SU-DHL-6 (cell line): ENCODE data around the gene NADK.

ENCODE experiments used
- H2AFZ ChIP-seq: fragments of 200-600 bp; sonication (generic); 2 replicates; pipeline ENCODE4 v1.6.1; 2014; ENCODE audit warnings: low read depth, mild to moderate bottlenecking, moderate library complexity, mixed read lengths, antibody characterized with exemption, low read length; ENCODE audit not compliant: severe bottlenecking
- H3F3A ChIP-seq: fragments of 200-600 bp; shearing (Covaris generic); 2 replicates; pipeline ENCODE4 v1.6.0; 2016; ENCODE audit warnings: antibody characterized with exemption, mild to moderate bottlenecking; ENCODE audit not compliant: insufficient read depth
- H3K27ac ChIP-seq: fragments of 200-600 bp; sonication (generic); 2 replicates; pipeline ENCODE4 v1.5.1; 2016; ENCODE audit warnings: low read depth, mild to moderate bottlenecking, low read length, moderate library complexity, mixed read lengths
- H3K27me3 ChIP-seq: fragments of 200-600 bp; sonication (generic), shearing (Covaris generic); 2 replicates; pipeline ENCODE4 v1.6.0; 2014; ENCODE audit warnings: mild to moderate bottlenecking, low read length
- H3K36me3 ChIP-seq: fragments of 200-600 bp; sonication (generic); 2 replicates; pipeline ENCODE4 v1.6.1; 2014; ENCODE audit warnings: mild to moderate bottlenecking, low read length, mixed read lengths
- H3K4me2 ChIP-seq: fragments of 300-600, 200-600 bp; shearing (Covaris generic), sonication (generic); 2 replicates; pipeline ENCODE4 v1.6.0; 2014; ENCODE audit warnings: low read length, low read depth, mild to moderate bottlenecking; ENCODE audit not compliant: poor library complexity, severe bottlenecking
- H3K4me3 ChIP-seq: fragments of 200-600 bp; sonication (generic); 2 replicates; pipeline ENCODE4 v1.5.1; 2014; ENCODE audit warnings: antibody characterized with exemption, low read length, mild to moderate bottlenecking, mixed read lengths; ENCODE audit not compliant: insufficient read depth, poor library complexity, severe bottlenecking
- H3K79me2 ChIP-seq: fragments of 200-600 bp; sonication (generic); 2 replicates; pipeline ENCODE4 v1.6.1; 2014; ENCODE audit warnings: mild to moderate bottlenecking, low read length, moderate library complexity; ENCODE audit not compliant: insufficient read depth
- H3K9ac ChIP-seq: fragments of 200-600 bp; sonication (generic); 2 replicates; pipeline ENCODE4 v1.7.0; 2014; ENCODE audit warnings: mild to moderate bottlenecking, low read length
- H3K9me2 ChIP-seq: fragments of 200-600 bp; sonication (generic); replicated peaks from 2 replicates; pipeline ENCODE4 v1.6.1; 2014; ENCODE audit warnings: low read length; ENCODE audit not compliant: insufficient read depth
- H3K9me3 ChIP-seq: fragments of 200-600 bp; sonication (generic); 2 replicates; pipeline ENCODE4 v1.6.1; 2014; ENCODE audit warnings: low read length, mixed read lengths; ENCODE audit not compliant: insufficient read depth
- H4K20me1 ChIP-seq: fragments of 200-600 bp; sonication (generic); 2 replicates; pipeline ENCODE4 v1.6.1; 2014; ENCODE audit warnings: low read depth, mild to moderate bottlenecking, antibody characterized with exemption, low read length, moderate library complexity, mixed read lengths
- CTCF ChIP-seq: fragments of 200-600 bp; sonication (generic); IDR thresholded peaks from one replicate; pipeline ENCODE4 v1.5.1; 2017; ENCODE audit warnings: antibody characterized with exemption, mild to moderate bottlenecking, low read length, moderate library complexity; ENCODE audit not compliant: insufficient read depth, poor library complexity, severe bottlenecking
- EZH2phosphoT487 ChIP-seq: fragments of 200-600 bp; sonication (generic), shearing (Covaris generic); conservative IDR thresholded peaks from 2 replicates; pipeline ENCODE4 v1.6.1; 2018; ENCODE audit warnings: mild to moderate bottlenecking, antibody characterized with exemption, low read length, moderate library complexity, mixed read lengths

Gene NADK

GRCh38 chr1:1764876-1765470 is 13.3 kb downstream of the NADK start:
- Histone ChIP-seq H3K36me3 (peaks cover 13% of the 10 kb centered on the region; the same call in 1 of the 2 replicates), H4K20me1 (peaks cover 5% of the 10 kb centered on the region; the same call in 1 of the 2 replicates)

GRCh38 chr1:1763657-1764621 is 14.3 kb downstream of the NADK start:
- Histone ChIP-seq H4K20me1 (peaks cover 5% of the 10 kb centered on the region; the same call in 1 of the 2 replicates), H3K4me2 (no peak overlapping the region), H3K4me3 (no peak overlapping the region), H3K9me2 (no peaks in the 10 kb centered on the region), H3K9ac (no peak overlapping the region), H3F3A (no peaks in the 10 kb centered on the region), H3K27me3 (no peaks in the 10 kb centered on the region), H2AFZ (no peak overlapping the region), H3K36me3 (peaks cover 13% of the 10 kb centered on the region; the same call in 1 of the 2 replicates), H3K9me3 (no peaks in the 10 kb centered on the region), H3K79me2 (peaks cover 84% of the 10 kb centered on the region), H3K27ac (no peak overlapping the region)
- no peak for TF ChIP-seq EZH2phosphoT487
- TF ChIP-seq CTCF: no peak

More at GRCh38 chr1:1764876-1765470, 13.3 kb downstream of the NADK start:
- no peak overlapping the region for H3K4me2 ChIP-seq
- H3K27me3 ChIP-seq: no peaks in the 10 kb centered on the region
- H2AFZ ChIP-seq: no peak overlapping the region
- no peaks in the 10 kb centered on the region for H3K9me3 ChIP-seq
- H3K9me2 ChIP-seq: no peaks in the 10 kb centered on the region
- no peak overlapping the region for H3K4me3 ChIP-seq
- TF ChIP-seq EZH2phosphoT487 (no peak), CTCF (no peak)
- no peak overlapping the region for H3K27ac ChIP-seq
- no peaks in the 10 kb centered on the region for H3F3A ChIP-seq
- peaks cover 91% of the 10 kb centered on the region for H3K79me2 ChIP-seq
- H3K9ac ChIP-seq: no peak overlapping the region

GRCh38 chr1:1761504-1762376 is 16.5 kb downstream of the NADK start:
- H3K9me3 ChIP-seq: no peaks in the 10 kb centered on the region
- H2AFZ ChIP-seq: no peak overlapping the region
- H4K20me1 ChIP-seq: no peaks in the 10 kb centered on the region; the same call in 1 of the 2 replicates
- H3K4me3 ChIP-seq: no peak overlapping the region
- peaks cover 71% of the 10 kb centered on the region for H3K79me2 ChIP-seq
- H3K36me3 ChIP-seq: peaks cover 7% of the 10 kb centered on the region; the same call in 1 of the 2 replicates
- H3K27me3 ChIP-seq: no peaks in the 10 kb centered on the region
- H3K9ac ChIP-seq: no peak overlapping the region
- H3F3A ChIP-seq: no peaks in the 10 kb centered on the region
- H3K27ac ChIP-seq: no peak overlapping the region
- TF ChIP-seq EZH2phosphoT487 (no peak), CTCF (no peak)
- no peaks in the 10 kb centered on the region for H3K9me2 ChIP-seq
- H3K4me2 ChIP-seq: no peak overlapping the region
